AG04450 (cell line): ENCODE measurements around the gene HOMER3. TPM values are rescaled to one million over a fixed set of nuclear protein-coding genes. Genes with fewer than 3 reads are reported as not detected.

Source experiments
- CTCF ChIA-PET: fragments of 300-600, 350-600 bp; formaldehyde crosslinking; extraction: SDS; loops from one replicate; lab custom pipeline; 2022; ENCODE audit warnings: antibody characterized with exemption, inconsistent platforms; lab: Charles Lee
- POLR2A ChIA-PET: fragments of 350-600 bp; formaldehyde crosslinking; extraction: SDS; loops from one replicate; lab custom pipeline; 2021; ENCODE audit warnings: antibody characterized with exemption, inconsistent platforms; lab: Yijun Ruan, JAX
- DNase-seq: peaks from one replicate; pipeline ENCODE4 v3.0.0-alpha.2; 2011; ENCODE audit warnings: low read depth, low spot score
- H3K27ac ChIP-seq: one replicate; pipeline ENCODE4 v1.5.1; 2012; ENCODE audit warnings: low read depth, low read length, control low read depth
- H3K27me3 ChIP-seq: one replicate; pipeline ENCODE4 v1.6.0; 2012; ENCODE audit warnings: low read length; ENCODE audit not compliant: control insufficient read depth, insufficient read depth
- H3K4me3 ChIP-seq: 2 replicates; pipeline ENCODE4 v1.5.1; 2011; ENCODE audit warnings: mild to moderate bottlenecking, low read depth, low read length, control low read depth
- H3K9me3 ChIP-seq: 2 replicates; pipeline ENCODE4 v1.5.1; 2012; ENCODE audit warnings: low read length; ENCODE audit not compliant: control insufficient read depth, insufficient read depth
- polyA plus RNA-seq: library from polyadenylated mRNA; depleted of rRNA; stranded (reverse); fragments of >200 nt; gene quantifications from 2 replicates; pipeline ENCODE4 v1.2.3, GENCODE V29; 2011
- TF ChIP-seq, protein P1 (sequence below): IDR thresholded peaks from 2 replicates; pipeline ENCODE4 v1.5.1; 2011; ENCODE audit warnings: low read depth, low read length, control low read depth, inconsistent platforms

Gene HOMER3
- polyA plus RNA-seq, 1 experiment = 29.0 TPM

GRCh38 chr19:18939922-18940768 is 872 bp downstream of the HOMER3 start:
- POLR2A ChIA-PET = interaction anchor here (0.6 to 1.4 kb wide), 2 partner anchors 47 to 377 kb away, joined by 3 read pairs; no protein-coding TSS in a partner anchor
- peak overlapping the region; percentile 90 for H3K4me3 ChIP-seq
- TF ChIP-seq, protein P1, sequence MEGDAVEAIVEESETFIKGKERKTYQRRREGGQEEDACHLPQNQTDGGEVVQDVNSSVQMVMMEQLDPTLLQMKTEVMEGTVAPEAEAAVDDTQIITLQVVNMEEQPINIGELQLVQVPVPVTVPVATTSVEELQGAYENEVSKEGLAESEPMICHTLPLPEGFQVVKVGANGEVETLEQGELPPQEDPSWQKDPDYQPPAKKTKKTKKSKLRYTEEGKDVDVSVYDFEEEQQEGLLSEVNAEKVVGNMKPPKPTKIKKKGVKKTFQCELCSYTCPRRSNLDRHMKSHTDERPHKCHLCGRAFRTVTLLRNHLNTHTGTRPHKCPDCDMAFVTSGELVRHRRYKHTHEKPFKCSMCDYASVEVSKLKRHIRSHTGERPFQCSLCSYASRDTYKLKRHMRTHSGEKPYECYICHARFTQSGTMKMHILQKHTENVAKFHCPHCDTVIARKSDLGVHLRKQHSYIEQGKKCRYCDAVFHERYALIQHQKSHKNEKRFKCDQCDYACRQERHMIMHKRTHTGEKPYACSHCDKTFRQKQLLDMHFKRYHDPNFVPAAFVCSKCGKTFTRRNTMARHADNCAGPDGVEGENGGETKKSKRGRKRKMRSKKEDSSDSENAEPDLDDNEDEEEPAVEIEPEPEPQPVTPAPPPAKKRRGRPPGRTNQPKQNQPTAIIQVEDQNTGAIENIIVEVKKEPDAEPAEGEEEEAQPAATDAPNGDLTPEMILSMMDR = peak; percentile 12; the same call in 1 of the 2 replicates
- H3K27me3 ChIP-seq = no peaks in the 10 kb centered on the region
- DNase-seq = no peak
- CTCF ChIA-PET = interaction anchor here (1.0 to 2.0 kb wide), 2 partner anchors 16 to 47 kb away, joined by 3 to 6 read pairs; no protein-coding TSS in a partner anchor
- peak overlapping the region; percentile 70 for H3K27ac ChIP-seq
- H3K9me3 ChIP-seq = peaks cover 4% of the 10 kb centered on the region; the same call in 1 of the 2 replicates

DNA sequence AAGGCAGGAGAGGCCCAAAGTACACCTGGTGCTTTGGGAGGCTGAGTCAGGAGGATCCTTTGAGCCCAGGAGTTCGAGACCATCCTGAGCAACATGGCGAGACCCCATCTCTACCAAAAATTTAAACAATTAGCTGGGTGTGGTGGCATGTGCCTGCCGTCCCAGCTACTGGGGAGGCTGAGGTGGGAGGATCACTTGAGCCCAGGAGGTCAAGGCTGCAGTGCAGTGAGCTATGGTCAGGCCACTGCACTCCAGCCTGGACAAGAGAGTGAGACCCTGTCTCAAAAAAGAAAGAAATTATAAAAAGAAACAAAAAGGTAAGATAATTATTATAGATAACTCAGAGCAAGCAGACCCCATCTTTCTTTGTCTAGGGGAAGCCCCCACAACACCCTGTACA is 1.9 kb downstream of the HOMER3 start:
- POLR2A ChIA-PET = interaction anchor here (0.6 to 1.4 kb wide), 3 partner anchors 11 to 93 kb away, joined by 3 to 4 read pairs (median 3); no protein-coding TSS in a partner anchor
- no peak overlapping the region for H3K27ac ChIP-seq
- H3K27me3 ChIP-seq = no peaks in the 10 kb centered on the region
- peaks cover 4% of the 10 kb centered on the region; the same call in 1 of the 2 replicates for H3K9me3 ChIP-seq
- CTCF ChIA-PET = interaction anchor here (0.6 to 2.0 kb wide), 2 partner anchors 48 to 95 kb away, joined by 3 to 6 read pairs; no protein-coding TSS in a partner anchor
- peak overlapping the region; percentile 90 for H3K4me3 ChIP-seq
- TF ChIP-seq, protein P1 = no peak
- DNase-seq = no peak

GRCh38 chr19:18933297-18933696 is 7.7 kb downstream of the HOMER3 start:
- TF ChIP-seq, protein P1 = no peak
- no peaks in the 10 kb centered on the region; the same call in 1 of the 2 replicates for H3K9me3 ChIP-seq
- no peaks in the 10 kb centered on the region for H3K27me3 ChIP-seq
- no peak for DNase-seq
- ChIA-PET POLR2A (interaction anchor here (0.6 to 1.2 kb wide), 4 partner anchors 15 to 93 kb away, joined by 3 to 4 read pairs (median 4); no protein-coding TSS in a partner anchor), CTCF (no interaction called here)
- H3K27ac ChIP-seq = no peak overlapping the region
- no peak overlapping the region for H3K4me3 ChIP-seq

- TF ChIP-seq, protein P1 = no peak
- H3K27me3 ChIP-seq = no peaks in the 10 kb centered on the region
- no peak overlapping the region for H3K27ac ChIP-seq
- CTCF ChIA-PET = no interaction called here
- DNase-seq = no peak
- H3K9me3 ChIP-seq = no peaks in the 10 kb centered on the region; the same call in 1 of the 2 replicates
- no peak overlapping the region for H3K4me3 ChIP-seq
- POLR2A ChIA-PET = interaction anchor here (1.2 kb wide), 1 partner anchor 13 kb away, joined by 4 read pairs; the partner anchor contains the start of genes COPE and DDX49
Measured at GRCh38 chr19:18932216-18932841, 8.7 kb downstream of the HOMER3 start.
